Measurements from ENCODE around the gene WNT16.

The WNT16 gene

GRCh38 chr7:121280656-121281055 is 48.1 kb upstream of the WNT16 start:
- Histone ChIP-seq H2AFZ (ENCODE audit: low read length) (no peak overlapping the region), H3K27me3 (replicated peaks; ENCODE audit: insufficient read depth, low read length) (no peaks in the 10 kb centered on the region), H3K9me3 (replicated peaks; ENCODE audit: insufficient read depth, low read length) (no peaks in the 10 kb centered on the region), H3K9me2 (replicated peaks; ENCODE audit: insufficient read depth, low read length) (no peaks in the 10 kb centered on the region), H3K4me1 (ENCODE audit: low read length) (peaks cover 21% of the 10 kb centered on the region), H3K79me2 (ENCODE audit: low read length) (no peaks in the 10 kb centered on the region), H3K36me3 (replicated peaks; ENCODE audit: insufficient read depth, low read length) (no peaks in the 10 kb centered on the region), H3K4me3 (ENCODE audit: low read length) (no peak overlapping the region), H4K20me1 (ENCODE audit: insufficient read depth, low read length) (no peaks in the 10 kb centered on the region), H3K4me2 (ENCODE audit: low read depth, low read length) (no peak overlapping the region), H3K27ac (ENCODE audit: low read length) (no peak overlapping the region), H3K9ac (ENCODE audit: low read length) (no peak overlapping the region), H3F3A (ENCODE audit: insufficient read depth, low read length) (peaks cover 14% of the 10 kb centered on the region)
- TF ChIP-seq EZH2phosphoT487 (IDR thresholded peaks at IDR 0.05; ENCODE audit: low read length) (no peak), EZH2 (optimal IDR thresholded peaks at IDR 0.05; ENCODE audit: low read depth, low read length) (no peak)
- TF ChIP-seq, protein P1, sequence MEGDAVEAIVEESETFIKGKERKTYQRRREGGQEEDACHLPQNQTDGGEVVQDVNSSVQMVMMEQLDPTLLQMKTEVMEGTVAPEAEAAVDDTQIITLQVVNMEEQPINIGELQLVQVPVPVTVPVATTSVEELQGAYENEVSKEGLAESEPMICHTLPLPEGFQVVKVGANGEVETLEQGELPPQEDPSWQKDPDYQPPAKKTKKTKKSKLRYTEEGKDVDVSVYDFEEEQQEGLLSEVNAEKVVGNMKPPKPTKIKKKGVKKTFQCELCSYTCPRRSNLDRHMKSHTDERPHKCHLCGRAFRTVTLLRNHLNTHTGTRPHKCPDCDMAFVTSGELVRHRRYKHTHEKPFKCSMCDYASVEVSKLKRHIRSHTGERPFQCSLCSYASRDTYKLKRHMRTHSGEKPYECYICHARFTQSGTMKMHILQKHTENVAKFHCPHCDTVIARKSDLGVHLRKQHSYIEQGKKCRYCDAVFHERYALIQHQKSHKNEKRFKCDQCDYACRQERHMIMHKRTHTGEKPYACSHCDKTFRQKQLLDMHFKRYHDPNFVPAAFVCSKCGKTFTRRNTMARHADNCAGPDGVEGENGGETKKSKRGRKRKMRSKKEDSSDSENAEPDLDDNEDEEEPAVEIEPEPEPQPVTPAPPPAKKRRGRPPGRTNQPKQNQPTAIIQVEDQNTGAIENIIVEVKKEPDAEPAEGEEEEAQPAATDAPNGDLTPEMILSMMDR (IDR thresholded peaks at IDR 0.05; ENCODE audit: low read length), result no peak
- no peak for DNase-seq

DNA sequence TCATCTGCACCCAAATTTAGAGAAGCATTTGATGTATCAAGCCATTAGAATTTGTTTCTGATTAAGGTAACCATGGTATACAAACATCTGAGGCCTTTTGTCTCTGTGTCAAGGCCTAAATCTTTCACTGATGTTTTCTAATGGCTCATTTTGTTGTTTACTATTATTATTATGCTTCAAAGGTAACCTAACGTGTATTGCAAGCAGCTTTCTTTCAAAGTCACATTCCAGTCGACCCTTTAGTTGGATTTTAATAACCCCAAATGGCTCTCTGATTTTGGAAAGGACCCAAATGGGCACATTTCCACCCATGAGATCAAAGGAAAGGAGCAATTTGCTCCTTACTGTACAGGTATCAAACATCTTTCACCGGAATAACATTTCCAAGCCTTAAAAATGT is 46.7 kb upstream of the WNT16 start:
- no peak for TF ChIP-seq EZH2phosphoT487 (IDR thresholded peaks at IDR 0.05; ENCODE audit: low read length)
- TF ChIP-seq, protein P1 (IDR thresholded peaks at IDR 0.05; ENCODE audit: low read length), result no peak
- H3K4me2 ChIP-seq (ENCODE audit: low read depth, low read length), result no peak overlapping the region
- no peaks in the 10 kb centered on the region for H3K79me2 ChIP-seq (ENCODE audit: low read length)
- H3K4me1 ChIP-seq (ENCODE audit: low read length), result peaks cover 21% of the 10 kb centered on the region
- H3K9ac ChIP-seq (ENCODE audit: low read length), result no peak overlapping the region
- no peaks in the 10 kb centered on the region for H4K20me1 ChIP-seq (ENCODE audit: insufficient read depth, low read length)
- H3K36me3 ChIP-seq (replicated peaks; ENCODE audit: insufficient read depth, low read length), result no peaks in the 10 kb centered on the region
- no peaks in the 10 kb centered on the region for H3K9me2 ChIP-seq (replicated peaks; ENCODE audit: insufficient read depth, low read length)
- H3F3A ChIP-seq (ENCODE audit: insufficient read depth, low read length), result peaks cover 14% of the 10 kb centered on the region
- H3K9me3 ChIP-seq (replicated peaks; ENCODE audit: insufficient read depth, low read length), result no peaks in the 10 kb centered on the region
- no peaks in the 10 kb centered on the region for H3K27me3 ChIP-seq (replicated peaks; ENCODE audit: insufficient read depth, low read length)
- no peak overlapping the region for H3K4me3 ChIP-seq (ENCODE audit: low read length)
- no peak for DNase-seq
- H2AFZ ChIP-seq (ENCODE audit: low read length), result no peak overlapping the region
- no peak overlapping the region for H3K27ac ChIP-seq (ENCODE audit: low read length)

GRCh38 chr7:121285066-121285667 is 43.6 kb upstream of the WNT16 start:
- no peak overlapping the region for H3K9ac ChIP-seq (ENCODE audit: low read length)
- H3K4me1 ChIP-seq (ENCODE audit: low read length), result no peaks in the 10 kb centered on the region
- H3F3A ChIP-seq (ENCODE audit: insufficient read depth, low read length), result no peaks in the 10 kb centered on the region
- no peaks in the 10 kb centered on the region for H3K27me3 ChIP-seq (replicated peaks; ENCODE audit: insufficient read depth, low read length)
- no peaks in the 10 kb centered on the region for H4K20me1 ChIP-seq (ENCODE audit: insufficient read depth, low read length)
- H3K9me2 ChIP-seq (replicated peaks; ENCODE audit: insufficient read depth, low read length), result no peaks in the 10 kb centered on the region
- no peak overlapping the region for H3K27ac ChIP-seq (ENCODE audit: low read length)
- TF ChIP-seq EZH2 (optimal IDR thresholded peaks at IDR 0.05; ENCODE audit: low read depth, low read length) (no peak), EZH2phosphoT487 (IDR thresholded peaks at IDR 0.05; ENCODE audit: low read length) (no peak)
- TF ChIP-seq, protein P1 (IDR thresholded peaks at IDR 0.05; ENCODE audit: low read length), result no peak
- H2AFZ ChIP-seq (ENCODE audit: low read length), result no peak overlapping the region
- H3K9me3 ChIP-seq (replicated peaks; ENCODE audit: insufficient read depth, low read length), result no peaks in the 10 kb centered on the region
- no peaks in the 10 kb centered on the region for H3K79me2 ChIP-seq (ENCODE audit: low read length)
- H3K4me2 ChIP-seq (ENCODE audit: low read depth, low read length), result no peak overlapping the region
- DNase-seq, result no peak
- H3K4me3 ChIP-seq (ENCODE audit: low read length), result no peak overlapping the region
- H3K36me3 ChIP-seq (replicated peaks; ENCODE audit: insufficient read depth, low read length), result no peaks in the 10 kb centered on the region
